HL-60 (cell line): ENCODE data around the gene C15orf62.

Source experiments
- DNase-seq, 2 experiments: peaks; one replicate each; pipeline ENCODE4 v3.0.0-alpha.2; 2010 to 2020; ENCODE audit warnings: low read depth in 1 of 2, low spot score in 1 of 2
- H3K27ac ChIP-seq: fragments of 250-450 bp; sonication (Bioruptor Pico); replicated peaks from 2 replicates; pipeline ENCODE4 v1.5.1; 2020; ENCODE audit warnings: mild to moderate bottlenecking, moderate library complexity
- H3K27me3 ChIP-seq: fragments of 250-450 bp; sonication (Bioruptor Pico); 2 replicates; pipeline ENCODE4 v1.5.1; 2021; ENCODE audit warnings: mild to moderate bottlenecking, moderate library complexity; ENCODE audit not compliant: insufficient read depth, poor library complexity, severe bottlenecking
- H3K4me3 ChIP-seq: replicated peaks from 2 replicates; pipeline ENCODE4 v1.5.1; 2011; ENCODE audit warnings: mild to moderate bottlenecking, control low read depth, low read length; ENCODE audit not compliant: insufficient read depth
- GABPA ChIP-seq: IDR thresholded peaks from 2 replicates; pipeline ENCODE4 v1.6.1; 2012; ENCODE audit warnings: low read depth
- POLR2AphosphoS5 ChIP-seq: IDR thresholded peaks from 2 replicates; pipeline ENCODE4 v1.6.1; 2012; ENCODE audit warnings: low read depth
- SPI1 ChIP-seq: IDR thresholded peaks from 2 replicates; pipeline ENCODE4 v1.6.1; 2012; ENCODE audit warnings: low read depth, mild to moderate bottlenecking, borderline replicate concordance
- TF ChIP-seq, protein P1 (sequence below): IDR thresholded peaks from one replicate; pipeline ENCODE4 v1.5.1; 2011; ENCODE audit warnings: low read length, control low read depth, inconsistent platforms; ENCODE audit not compliant: insufficient read depth
- TF ChIP-seq, protein P2 (sequence below): IDR thresholded peaks from 2 replicates; pipeline ENCODE4 v1.6.1; 2012; ENCODE audit warnings: low read depth; ENCODE audit not compliant: insufficient replicate concordance

Gene C15orf62

DNA sequence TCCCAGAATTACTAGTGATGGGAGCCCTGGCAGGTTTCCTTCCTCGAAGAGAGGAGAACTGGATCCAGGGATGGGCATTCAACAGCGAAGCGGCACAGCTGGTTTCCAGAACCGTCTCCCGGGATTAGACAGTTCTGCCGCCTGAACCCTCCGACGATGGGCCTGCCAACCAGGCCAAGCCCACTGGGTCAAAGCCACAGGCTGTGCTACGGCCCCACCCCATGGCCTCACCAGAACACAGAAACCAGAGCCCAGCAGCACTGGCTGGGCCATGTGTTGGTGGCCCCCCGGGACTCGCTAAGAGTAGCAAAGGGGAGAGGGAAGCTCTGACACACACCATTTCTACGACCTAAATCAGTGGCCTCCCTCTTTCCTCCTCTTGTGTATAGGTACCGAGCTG, 2.2 kb downstream of the C15orf62 start:
- TF ChIP-seq, protein P1, sequence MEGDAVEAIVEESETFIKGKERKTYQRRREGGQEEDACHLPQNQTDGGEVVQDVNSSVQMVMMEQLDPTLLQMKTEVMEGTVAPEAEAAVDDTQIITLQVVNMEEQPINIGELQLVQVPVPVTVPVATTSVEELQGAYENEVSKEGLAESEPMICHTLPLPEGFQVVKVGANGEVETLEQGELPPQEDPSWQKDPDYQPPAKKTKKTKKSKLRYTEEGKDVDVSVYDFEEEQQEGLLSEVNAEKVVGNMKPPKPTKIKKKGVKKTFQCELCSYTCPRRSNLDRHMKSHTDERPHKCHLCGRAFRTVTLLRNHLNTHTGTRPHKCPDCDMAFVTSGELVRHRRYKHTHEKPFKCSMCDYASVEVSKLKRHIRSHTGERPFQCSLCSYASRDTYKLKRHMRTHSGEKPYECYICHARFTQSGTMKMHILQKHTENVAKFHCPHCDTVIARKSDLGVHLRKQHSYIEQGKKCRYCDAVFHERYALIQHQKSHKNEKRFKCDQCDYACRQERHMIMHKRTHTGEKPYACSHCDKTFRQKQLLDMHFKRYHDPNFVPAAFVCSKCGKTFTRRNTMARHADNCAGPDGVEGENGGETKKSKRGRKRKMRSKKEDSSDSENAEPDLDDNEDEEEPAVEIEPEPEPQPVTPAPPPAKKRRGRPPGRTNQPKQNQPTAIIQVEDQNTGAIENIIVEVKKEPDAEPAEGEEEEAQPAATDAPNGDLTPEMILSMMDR, result no peak
- TF ChIP-seq GABPA, result no peak
- TF ChIP-seq, protein P2, sequence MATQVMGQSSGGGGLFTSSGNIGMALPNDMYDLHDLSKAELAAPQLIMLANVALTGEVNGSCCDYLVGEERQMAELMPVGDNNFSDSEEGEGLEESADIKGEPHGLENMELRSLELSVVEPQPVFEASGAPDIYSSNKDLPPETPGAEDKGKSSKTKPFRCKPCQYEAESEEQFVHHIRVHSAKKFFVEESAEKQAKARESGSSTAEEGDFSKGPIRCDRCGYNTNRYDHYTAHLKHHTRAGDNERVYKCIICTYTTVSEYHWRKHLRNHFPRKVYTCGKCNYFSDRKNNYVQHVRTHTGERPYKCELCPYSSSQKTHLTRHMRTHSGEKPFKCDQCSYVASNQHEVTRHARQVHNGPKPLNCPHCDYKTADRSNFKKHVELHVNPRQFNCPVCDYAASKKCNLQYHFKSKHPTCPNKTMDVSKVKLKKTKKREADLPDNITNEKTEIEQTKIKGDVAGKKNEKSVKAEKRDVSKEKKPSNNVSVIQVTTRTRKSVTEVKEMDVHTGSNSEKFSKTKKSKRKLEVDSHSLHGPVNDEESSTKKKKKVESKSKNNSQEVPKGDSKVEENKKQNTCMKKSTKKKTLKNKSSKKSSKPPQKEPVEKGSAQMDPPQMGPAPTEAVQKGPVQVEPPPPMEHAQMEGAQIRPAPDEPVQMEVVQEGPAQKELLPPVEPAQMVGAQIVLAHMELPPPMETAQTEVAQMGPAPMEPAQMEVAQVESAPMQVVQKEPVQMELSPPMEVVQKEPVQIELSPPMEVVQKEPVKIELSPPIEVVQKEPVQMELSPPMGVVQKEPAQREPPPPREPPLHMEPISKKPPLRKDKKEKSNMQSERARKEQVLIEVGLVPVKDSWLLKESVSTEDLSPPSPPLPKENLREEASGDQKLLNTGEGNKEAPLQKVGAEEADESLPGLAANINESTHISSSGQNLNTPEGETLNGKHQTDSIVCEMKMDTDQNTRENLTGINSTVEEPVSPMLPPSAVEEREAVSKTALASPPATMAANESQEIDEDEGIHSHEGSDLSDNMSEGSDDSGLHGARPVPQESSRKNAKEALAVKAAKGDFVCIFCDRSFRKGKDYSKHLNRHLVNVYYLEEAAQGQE, result no peak
- no peak for TF ChIP-seq POLR2AphosphoS5
- TF ChIP-seq SPI1, result no peak
- no peak overlapping the region for H3K27ac ChIP-seq
- H3K4me3 ChIP-seq, result no peak overlapping the region
- DNase-seq, result no peak
- no peaks in the 10 kb centered on the region for H3K27me3 ChIP-seq

DNA sequence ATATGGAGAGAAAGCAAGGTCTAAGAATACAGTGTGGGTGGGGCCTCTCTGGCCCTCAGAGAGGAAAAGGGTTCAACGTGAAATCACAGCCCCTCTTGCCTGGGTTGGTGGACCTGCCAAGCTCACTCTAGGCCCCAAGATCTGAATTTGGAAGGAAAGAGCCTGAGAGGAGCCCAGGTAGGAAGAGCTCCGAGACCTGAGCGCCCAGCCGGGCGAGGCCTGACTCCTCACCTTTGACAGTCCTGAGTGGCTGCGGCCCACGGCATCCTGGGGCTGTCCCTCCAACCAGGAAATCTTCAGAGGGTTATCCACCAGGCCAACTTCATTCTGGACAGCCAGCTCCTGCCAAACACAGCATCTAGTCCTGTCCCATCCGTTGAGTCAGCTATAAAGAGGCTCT, 3.7 kb downstream of the C15orf62 start:
- Histone ChIP-seq H3K4me3 (no peak overlapping the region), H3K27me3 (no peaks in the 10 kb centered on the region), H3K27ac (no peak overlapping the region)
- no peak for DNase-seq
- TF ChIP-seq SPI1 (no peak), GABPA (no peak), POLR2AphosphoS5 (no peak)
- TF ChIP-seq, protein P1, result no peak
- TF ChIP-seq, protein P2, result no peak

DNA sequence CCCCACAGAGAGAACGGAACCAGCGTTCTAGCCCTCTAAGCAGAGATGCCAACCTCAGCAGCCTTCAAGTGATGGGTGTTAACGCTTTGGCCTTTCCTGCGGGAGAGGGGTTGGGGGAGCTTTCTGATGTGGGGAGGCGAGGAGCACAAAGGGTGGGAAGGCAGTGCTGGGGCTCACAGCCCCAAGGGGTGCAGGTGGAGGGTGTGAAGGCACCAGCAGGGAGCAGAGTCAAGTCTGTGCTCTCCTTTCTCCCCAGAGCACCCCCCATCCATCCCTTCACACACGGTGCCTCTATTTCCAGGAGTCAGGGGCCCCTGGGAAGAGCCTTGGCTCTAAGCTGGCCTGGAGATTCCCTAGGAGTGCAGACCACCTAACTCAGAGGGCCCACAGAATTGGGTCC, 4.1 kb downstream of the C15orf62 start:
- no peaks in the 10 kb centered on the region for H3K27me3 ChIP-seq
- TF ChIP-seq, protein P1, result no peak
- TF ChIP-seq SPI1 (no peak), GABPA (no peak), POLR2AphosphoS5 (no peak)
- TF ChIP-seq, protein P2, result no peak
- H3K4me3 ChIP-seq, result no peak overlapping the region
- no peak for DNase-seq
- no peak overlapping the region for H3K27ac ChIP-seq
